GM21390 (cell line): ENCODE measurements around the gene PVRIG.
"Not testable (repeated sequence)": the region's sequence is repeated elsewhere in the genome, so short reads cannot be mapped to it uniquely, and the experiment has no call there.

Experiments used
- ATAC-seq: cut with Tn5 transposase; IDR thresholded peaks from one replicate; pipeline ENCODE4 v1.9.1; 2021; ENCODE audit not compliant: unreplicated experiment

PVRIG gene

GRCh38 chr7:100270046-100270918 lies 50.5 kb downstream of the PVRIG start:
- not testable (repeated sequence) for ATAC-seq
